Measurements from ENCODE around the gene HES7. TPM values are rescaled to one million over a fixed set of nuclear protein-coding genes. Genes with fewer than 3 reads are reported as not detected.

Gene HES7
- total and polyA plus RNA-seq, 9 of the 15 experiments (the other 6 are each of a cell fraction or from before 2014, with no cell fraction given) = 0.03 to 1.7 (median 0.14) TPM; not detected in 1

DNA sequence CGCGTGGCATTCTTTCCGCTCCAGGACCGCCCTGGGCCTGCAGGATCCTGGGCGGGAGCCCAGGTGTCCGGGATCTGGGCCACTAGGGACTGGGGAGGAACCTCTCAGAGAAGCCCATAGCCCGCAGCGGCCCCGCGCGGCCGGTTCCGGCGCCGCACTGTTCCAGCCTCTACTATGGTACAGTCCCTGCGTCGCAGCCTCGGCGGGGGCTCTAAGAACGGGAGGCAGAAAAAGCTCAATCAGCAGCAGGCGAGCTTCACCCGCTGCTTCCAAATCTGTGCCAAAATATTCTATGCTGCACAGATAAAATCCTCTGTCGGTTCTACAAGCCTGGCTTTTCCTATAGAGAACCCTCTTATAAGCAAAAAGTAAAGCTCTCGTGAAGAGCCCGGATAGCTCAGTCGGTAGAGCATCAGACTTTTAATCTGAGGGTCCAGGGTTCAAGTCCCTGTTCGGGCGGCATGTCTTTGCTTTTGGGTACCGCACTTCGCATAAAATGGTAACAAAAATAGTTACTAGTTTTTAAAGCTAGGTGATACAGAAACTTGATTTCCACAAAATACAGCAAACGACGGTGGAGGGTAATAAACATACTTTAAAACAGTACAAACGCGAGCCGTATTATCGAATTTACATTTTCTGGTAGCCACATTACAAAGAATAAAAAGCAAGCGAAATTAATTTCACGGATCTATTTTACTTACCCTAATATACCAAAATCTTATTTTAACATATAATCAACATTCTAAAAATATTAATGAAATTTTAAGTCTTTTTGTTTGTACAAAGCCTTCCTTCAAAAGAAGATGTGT lies 4.9 kb downstream of the HES7 start (continued):
- TF ChIP-seq, protein P1, sequence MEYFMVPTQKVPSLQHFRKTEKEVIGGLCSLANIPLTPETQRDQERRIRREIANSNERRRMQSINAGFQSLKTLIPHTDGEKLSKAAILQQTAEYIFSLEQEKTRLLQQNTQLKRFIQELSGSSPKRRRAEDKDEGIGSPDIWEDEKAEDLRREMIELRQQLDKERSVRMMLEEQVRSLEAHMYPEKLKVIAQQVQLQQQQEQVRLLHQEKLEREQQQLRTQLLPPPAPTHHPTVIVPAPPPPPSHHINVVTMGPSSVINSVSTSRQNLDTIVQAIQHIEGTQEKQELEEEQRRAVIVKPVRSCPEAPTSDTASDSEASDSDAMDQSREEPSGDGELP (CRISPR knock-in tag; IDR thresholded peaks at IDR 0.05; ENCODE audit: borderline replicate concordance) = peak; percentile 65; the same call in 1 of the 2 replicates
- TF ChIP-seq POLR2G (IDR thresholded peaks at IDR 0.05; ENCODE audit: low read depth, low read length) (no peak), ZNF707 (CRISPR knock-in tag; conservative IDR thresholded peaks at IDR 0.05) (no peak), ZNF766 (CRISPR knock-in tag; conservative IDR thresholded peaks at IDR 0.05) (0 out of 2 replicates have a peak, but pooled peaks have one; percentile 15), ZNF324 (CRISPR knock-in tag; IDR thresholded peaks at IDR 0.05) (no peak), SMAD2 (IDR thresholded peaks at IDR 0.05; ENCODE audit: low read depth, low read length) (no peak), RB1 (IDR thresholded peaks at IDR 0.05; ENCODE audit: low read depth) (peak; percentile 34; the same call in 1 of the 2 replicates), BRD9 (IDR thresholded peaks at IDR 0.05; ENCODE audit: low read depth, partially characterized antibody) (peak; percentile 97), ATF1 (CRISPR knock-in tag; IDR thresholded peaks at IDR 0.05) (no peak), ATF1 (tag; IDR thresholded peaks at IDR 0.05) (0 out of 2 replicates have a peak, but pooled peaks have one; percentile 10)
- TF ChIP-seq, protein P2, sequence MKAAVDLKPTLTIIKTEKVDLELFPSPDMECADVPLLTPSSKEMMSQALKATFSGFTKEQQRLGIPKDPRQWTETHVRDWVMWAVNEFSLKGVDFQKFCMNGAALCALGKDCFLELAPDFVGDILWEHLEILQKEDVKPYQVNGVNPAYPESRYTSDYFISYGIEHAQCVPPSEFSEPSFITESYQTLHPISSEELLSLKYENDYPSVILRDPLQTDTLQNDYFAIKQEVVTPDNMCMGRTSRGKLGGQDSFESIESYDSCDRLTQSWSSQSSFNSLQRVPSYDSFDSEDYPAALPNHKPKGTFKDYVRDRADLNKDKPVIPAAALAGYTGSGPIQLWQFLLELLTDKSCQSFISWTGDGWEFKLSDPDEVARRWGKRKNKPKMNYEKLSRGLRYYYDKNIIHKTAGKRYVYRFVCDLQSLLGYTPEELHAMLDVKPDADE (conservative IDR thresholded peaks at IDR 0.05; ENCODE audit: control insufficient read depth, low read depth, low read length) = peak; percentile 78
- TF ChIP-seq, protein P3, sequence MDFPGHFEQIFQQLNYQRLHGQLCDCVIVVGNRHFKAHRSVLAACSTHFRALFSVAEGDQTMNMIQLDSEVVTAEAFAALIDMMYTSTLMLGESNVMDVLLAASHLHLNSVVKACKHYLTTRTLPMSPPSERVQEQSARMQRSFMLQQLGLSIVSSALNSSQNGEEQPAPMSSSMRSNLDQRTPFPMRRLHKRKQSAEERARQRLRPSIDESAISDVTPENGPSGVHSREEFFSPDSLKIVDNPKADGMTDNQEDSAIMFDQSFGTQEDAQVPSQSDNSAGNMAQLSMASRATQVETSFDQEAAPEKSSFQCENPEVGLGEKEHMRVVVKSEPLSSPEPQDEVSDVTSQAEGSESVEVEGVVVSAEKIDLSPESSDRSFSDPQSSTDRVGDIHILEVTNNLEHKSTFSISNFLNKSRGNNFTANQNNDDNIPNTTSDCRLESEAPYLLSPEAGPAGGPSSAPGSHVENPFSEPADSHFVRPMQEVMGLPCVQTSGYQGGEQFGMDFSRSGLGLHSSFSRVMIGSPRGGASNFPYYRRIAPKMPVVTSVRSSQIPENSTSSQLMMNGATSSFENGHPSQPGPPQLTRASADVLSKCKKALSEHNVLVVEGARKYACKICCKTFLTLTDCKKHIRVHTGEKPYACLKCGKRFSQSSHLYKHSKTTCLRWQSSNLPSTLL (IDR thresholded peaks at IDR 0.05) = peak; percentile 76; the same call in 1 of the 2 replicates
- TF ChIP-seq, protein P4, sequence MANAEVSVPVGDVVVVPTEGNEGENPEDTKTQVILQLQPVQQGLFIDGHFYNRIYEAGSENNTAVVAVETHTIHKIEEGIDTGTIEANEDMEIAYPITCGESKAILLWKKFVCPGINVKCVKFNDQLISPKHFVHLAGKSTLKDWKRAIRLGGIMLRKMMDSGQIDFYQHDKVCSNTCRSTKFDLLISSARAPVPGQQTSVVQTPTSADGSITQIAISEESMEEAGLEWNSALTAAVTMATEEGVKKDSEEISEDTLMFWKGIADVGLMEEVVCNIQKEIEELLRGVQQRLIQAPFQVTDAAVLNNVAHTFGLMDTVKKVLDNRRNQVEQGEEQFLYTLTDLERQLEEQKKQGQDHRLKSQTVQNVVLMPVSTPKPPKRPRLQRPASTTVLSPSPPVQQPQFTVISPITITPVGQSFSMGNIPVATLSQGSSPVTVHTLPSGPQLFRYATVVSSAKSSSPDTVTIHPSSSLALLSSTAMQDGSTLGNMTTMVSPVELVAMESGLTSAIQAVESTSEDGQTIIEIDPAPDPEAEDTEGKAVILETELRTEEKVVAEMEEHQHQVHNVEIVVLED (CRISPR knock-in tag; IDR thresholded peaks at IDR 0.05) = no peak
- TF ChIP-seq, protein P5, sequence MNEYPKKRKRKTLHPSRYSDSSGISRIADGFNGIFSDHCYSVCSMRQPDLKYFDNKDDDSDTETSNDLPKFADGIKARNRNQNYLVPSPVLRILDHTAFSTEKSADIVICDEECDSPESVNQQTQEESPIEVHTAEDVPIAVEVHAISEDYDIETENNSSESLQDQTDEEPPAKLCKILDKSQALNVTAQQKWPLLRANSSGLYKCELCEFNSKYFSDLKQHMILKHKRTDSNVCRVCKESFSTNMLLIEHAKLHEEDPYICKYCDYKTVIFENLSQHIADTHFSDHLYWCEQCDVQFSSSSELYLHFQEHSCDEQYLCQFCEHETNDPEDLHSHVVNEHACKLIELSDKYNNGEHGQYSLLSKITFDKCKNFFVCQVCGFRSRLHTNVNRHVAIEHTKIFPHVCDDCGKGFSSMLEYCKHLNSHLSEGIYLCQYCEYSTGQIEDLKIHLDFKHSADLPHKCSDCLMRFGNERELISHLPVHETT (CRISPR knock-in tag; conservative IDR thresholded peaks at IDR 0.05 in 1 of 2, IDR thresholded peaks at IDR 0.05 in 1 of 2) = 0 out of 4 replicates have a peak, but pooled peaks of 1 of the 2 experiments have one; percentile 23

All from K562 (cell line).